ENCODE measurements around the gene EMC9.

EMC9 gene

GRCh38 chr14:24146978-24147760 lies 5.8 kb upstream of the EMC9 start, which contains the start of gene RNF31:
TSS of gene RNF31 (plus strand) at chr14:24147498. CDS start at chr14:24147699, 201 bp downstream.
- peak; percentile 98 for DNase-seq

GRCh38 chr14:24146453-24146977 lies 5.1 kb upstream of the EMC9 start, which contains the start of gene PSME2:
TSS of gene PSME2 (minus strand) at chr14:24146610. CDS start at chr14:24146581, 29 bp downstream.
- DNase-seq, result peak; percentile 94

GRCh38 chr14:24145690-24146452 lies 4.5 kb upstream of the EMC9 start:
- DNase-seq, result no peak

- DNase-seq, result no peak
These were observed 3.8 kb upstream of the EMC9 start for GRCh38 chr14:24145219-24145618.

- no peak for DNase-seq
These were observed 3.1 kb upstream of the EMC9 start for GRCh38 chr14:24144451-24144850.

- DNase-seq, result no peak
These were observed 2.1 kb upstream of the EMC9 start for GRCh38 chr14:24143511-24143910.

- no peak for DNase-seq
These were observed 2.0 kb downstream of the EMC9 start for GRCh38 chr14:24139272-24139934.

- DNase-seq, result no peak
These were observed 2.8 kb downstream of the EMC9 start for GRCh38 chr14:24138396-24139271.

GRCh38 chr14:24137529-24138395 lies 3.6 kb downstream of the EMC9 start:
- no peak for DNase-seq

- DNase-seq, result no peak
These were observed 4.5 kb downstream of the EMC9 start for GRCh38 chr14:24136684-24137528.

- DNase-seq, result peak; percentile 82
These were observed 5.3 kb downstream of the EMC9 start, which contains the start of gene PSME1 for GRCh38 chr14:24135834-24136683. TSS of gene PSME1 (plus strand) at chr14:24136194. CDS start at chr14:24136263, 69 bp downstream.

GRCh38 chr14:24135584-24135833 lies 5.9 kb downstream of the EMC9 start:
- no peak for DNase-seq

- DNase-seq, result no peak
These were observed 7.7 kb downstream of the EMC9 start for GRCh38 chr14:24133735-24134134.

- no peak for DNase-seq
These were observed 8.4 kb downstream of the EMC9 start for GRCh38 chr14:24132976-24133375.

- DNase-seq, result no peak
These were observed 9.2 kb downstream of the EMC9 start for GRCh38 chr14:24132061-24132685.

- no peak for DNase-seq
These were observed 9.8 kb downstream of the EMC9 start for GRCh38 chr14:24131549-24131966.

- DNase-seq, result no peak
These were observed 10.5 kb downstream of the EMC9 start for GRCh38 chr14:24130717-24131548.

- no peak for DNase-seq
These were observed 11.0 kb downstream of the EMC9 start, which contains the start of gene FITM1 for GRCh38 chr14:24130380-24130716. TSS of gene FITM1 (plus strand) at chr14:24130659. CDS start at chr14:24131564, 905 bp downstream.

Data from NCI-H1694 treated with DMSO at 0.1 percent for 48 hours (cell line).